Activated CD4-positive, alpha-beta T cell treated with anti-CD3 and anti-CD28 coated beads for 24 hours (primary cell): ENCODE data around the gene PHLPP2.
A peak's percentile ranks its signal among the peaks of the same experiment; 100 is the strongest.

Source experiments
- DNase-seq, 2 donors: peaks; one replicate each; pipeline ENCODE4 v3.0.0-alpha.2; 2020; ENCODE audit warnings: low read depth in 2 of 2

PHLPP2 gene

GRCh38 chr16:71724320-71724751, at the start of gene PHLPP2:
Gene PHLPP2 (minus strand): TSS chr16:71724701. CDS start chr16:71714795, 9,906 bp downstream.
- no peak for DNase-seq

DNA sequence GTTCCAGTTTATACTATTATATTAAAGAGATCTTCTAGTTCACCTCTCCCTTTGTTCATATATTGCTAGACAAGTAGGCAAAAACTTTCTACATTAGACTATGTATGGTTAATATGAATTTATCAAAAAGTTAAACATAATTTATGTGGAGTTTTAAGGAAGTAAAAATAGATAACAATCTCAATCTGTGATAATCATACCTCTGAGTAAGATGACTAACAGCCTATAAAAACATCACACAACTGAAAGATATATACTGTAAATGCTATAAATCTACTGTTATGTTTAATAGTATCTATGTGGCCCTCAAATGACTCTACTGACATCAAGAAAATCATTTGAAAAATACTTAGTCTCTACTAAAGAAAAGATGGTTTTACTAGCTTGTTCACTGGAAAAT, 47.1 kb upstream of the PHLPP2 start:
- DNase-seq: no peak

DNA sequence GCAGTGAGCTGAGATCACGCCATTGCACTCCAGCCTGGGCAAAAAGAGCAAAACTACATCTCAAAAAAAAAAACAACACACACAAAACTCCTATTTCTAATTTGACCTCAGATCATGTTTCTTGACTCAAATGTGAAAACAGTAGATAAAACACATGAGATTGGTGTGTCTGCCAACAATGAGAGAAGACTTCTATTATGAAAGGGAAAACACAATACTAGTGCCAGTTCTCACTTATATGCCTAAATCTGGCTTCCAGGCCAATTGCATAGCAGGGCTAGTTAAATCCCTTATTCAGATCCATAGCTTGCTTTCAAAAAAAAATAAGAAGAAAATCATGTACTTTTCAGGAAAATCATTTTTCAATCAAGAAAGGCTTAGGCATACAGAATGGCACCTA, 44.7 kb upstream of the PHLPP2 start:
- no peak for DNase-seq

- no peak for DNase-seq
Observed at GRCh38 chr16:71767060-71767900, 42.8 kb upstream of the PHLPP2 start.

GRCh38 chr16:71762186-71762585, 37.7 kb upstream of the PHLPP2 start:
- no peak for DNase-seq

GRCh38 chr16:71761097-71761496, 36.6 kb upstream of the PHLPP2 start:
- DNase-seq: no peak

GRCh38 chr16:71758293-71758760, 33.8 kb upstream of the PHLPP2 start:
- no peak for DNase-seq

- no peak for DNase-seq
Observed at GRCh38 chr16:71754652-71755051, 30.2 kb upstream of the PHLPP2 start.

GRCh38 chr16:71754108-71754507, 29.6 kb upstream of the PHLPP2 start:
- no peak for DNase-seq

GRCh38 chr16:71748226-71748625, 23.7 kb upstream of the PHLPP2 start:
- DNase-seq: no peak

- DNase-seq: no peak
Observed at GRCh38 chr16:71746442-71747046, 22.0 kb upstream of the PHLPP2 start.

DNA sequence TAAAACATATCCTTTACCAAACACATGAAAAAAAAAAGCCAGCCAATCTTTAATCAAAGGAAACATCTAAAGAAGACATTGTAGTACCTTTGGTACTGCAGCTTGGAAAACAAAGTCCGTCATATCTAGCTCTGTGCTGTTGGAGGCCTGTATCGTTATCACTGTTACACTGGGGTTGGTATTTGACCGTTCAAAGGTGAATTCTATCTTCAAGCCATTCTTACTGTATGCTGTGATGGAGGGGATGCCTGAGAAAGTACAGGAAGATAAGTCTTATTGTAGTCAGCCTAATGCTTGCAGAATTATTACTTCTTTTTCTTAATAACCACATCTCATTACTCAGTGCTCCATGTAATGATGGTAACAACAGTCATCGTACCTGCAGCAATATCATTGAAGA, 14.4 kb upstream of the PHLPP2 start:
- no peak for DNase-seq

- no peak for DNase-seq
Observed at GRCh38 chr16:71737501-71737900, 13.0 kb upstream of the PHLPP2 start.

DNA sequence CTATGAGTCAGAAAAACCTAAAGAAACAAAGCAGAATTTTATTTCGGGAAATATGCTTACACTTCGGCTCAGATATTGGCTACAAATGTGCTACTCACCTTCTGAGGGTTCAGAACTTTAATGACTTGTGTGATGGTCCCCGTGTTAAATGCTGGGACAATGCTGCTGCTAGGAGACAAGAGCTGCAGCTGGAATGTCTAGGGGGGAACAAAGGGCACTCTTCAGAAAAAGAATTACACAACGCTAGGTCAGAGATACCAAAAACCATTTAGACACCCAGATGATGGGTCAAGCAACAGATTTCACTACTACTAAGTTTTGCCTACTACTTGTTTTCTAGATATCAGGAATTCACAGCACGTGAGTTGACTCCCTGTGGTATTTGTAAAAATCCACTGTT, 10.0 kb upstream of the PHLPP2 start:
- no peak for DNase-seq

GRCh38 chr16:71732587-71732986, 8.1 kb upstream of the PHLPP2 start:
- no peak for DNase-seq

GRCh38 chr16:71727551-71728324, 3.2 kb upstream of the PHLPP2 start:
- no peak for DNase-seq

DNA sequence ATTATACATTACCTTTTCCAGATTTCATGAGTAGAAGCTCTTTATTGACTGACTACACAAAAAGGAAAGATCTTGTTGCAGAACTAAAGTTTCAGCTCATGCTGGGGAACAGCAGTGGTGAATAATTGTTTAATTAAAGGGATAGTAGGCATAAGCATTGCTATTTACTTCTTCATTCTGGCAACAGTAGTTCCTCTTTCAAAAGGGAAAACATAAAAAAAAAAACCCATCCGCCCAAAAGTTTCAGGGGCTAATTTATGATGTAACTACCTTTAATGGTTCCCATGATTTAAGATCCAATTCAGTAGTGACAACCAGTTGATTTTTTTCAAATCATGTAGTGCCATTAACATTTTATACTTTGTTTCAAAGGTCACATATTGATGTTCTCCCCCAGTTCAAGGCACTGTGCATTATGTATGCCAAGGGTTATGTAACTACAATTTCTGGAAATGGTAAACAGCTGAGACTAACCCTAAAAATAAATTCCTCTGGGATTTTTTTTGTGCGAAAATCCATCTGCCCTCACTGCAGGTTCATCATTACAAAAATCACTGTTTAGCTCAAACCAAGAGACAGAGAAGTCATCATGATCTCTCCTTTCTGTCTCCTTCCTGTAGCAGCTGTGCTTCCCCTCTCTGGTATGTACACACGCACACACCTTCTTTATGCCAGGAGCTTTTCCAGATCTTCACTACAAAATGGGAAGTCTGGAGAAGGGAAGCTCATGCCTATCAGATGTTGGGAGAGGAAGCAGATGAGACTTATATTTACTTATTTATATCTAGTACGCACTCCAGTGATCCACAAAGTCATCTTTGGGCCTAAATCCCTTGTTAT, 2.2 kb upstream of the PHLPP2 start:
- no peak for DNase-seq

DNA sequence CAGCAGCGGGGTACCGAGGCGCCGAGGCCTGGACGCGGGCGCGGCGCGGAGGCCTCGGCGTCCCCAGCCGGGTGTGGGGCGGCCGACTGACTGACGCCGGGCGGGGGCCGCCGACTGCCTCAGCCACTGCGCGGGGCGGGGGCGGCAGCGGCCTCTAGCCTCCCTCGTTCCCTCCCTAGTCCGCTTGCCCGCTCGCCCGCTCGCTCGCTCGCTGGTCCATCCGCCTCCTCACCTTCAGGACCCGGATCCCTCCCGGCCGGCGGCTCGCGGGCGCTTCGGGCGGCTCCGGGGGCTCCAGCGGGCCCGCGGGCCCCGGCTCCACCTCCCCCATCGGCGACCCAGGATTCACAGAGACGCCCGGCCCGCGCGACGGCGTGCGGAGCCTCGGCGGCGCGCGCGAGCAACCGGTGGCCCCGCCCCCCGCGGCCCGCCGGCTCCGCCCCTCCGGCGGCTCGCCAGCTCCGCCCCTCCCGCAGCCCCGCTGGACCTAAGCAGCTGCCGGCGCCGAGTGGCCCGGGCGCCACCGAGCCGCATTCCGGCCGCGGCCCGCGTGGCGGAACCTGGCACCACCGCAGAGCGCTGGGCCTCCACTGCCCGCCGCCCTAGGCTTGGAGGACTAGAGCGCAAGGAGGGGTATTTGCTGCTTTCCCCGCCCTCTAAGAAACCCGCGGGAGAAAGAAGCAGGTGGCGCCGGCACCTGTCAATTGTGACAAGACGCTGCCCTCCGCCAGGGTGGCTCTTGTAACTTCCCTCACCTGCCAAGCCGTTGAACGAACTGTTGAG, 773 bp downstream of the PHLPP2 start:
- DNase-seq: peak; percentile 62 to 65

- peak; percentile 32 to 51 for DNase-seq
Observed at GRCh38 chr16:71722801-71723536, 1.5 kb downstream of the PHLPP2 start.
